Cortex of kidney (tissue), 1 donor: ENCODE data around the gene HPGDS.
"Not testable (repeated sequence)": the region's sequence is repeated elsewhere in the genome, so short reads cannot be mapped to it uniquely, and the experiment has no call there.

ENCODE experiments used
- DNase-seq: peaks from one replicate; lab custom pipeline; 2025; lab: John Stamatoyannopoulos, UW

The HPGDS gene

GRCh38 chr4:94357624-94358023 lies 15.0 kb upstream of the HPGDS start:
- no peak for DNase-seq

GRCh38 chr4:94356444-94356843 lies 13.8 kb upstream of the HPGDS start:
- DNase-seq = no peak

- no peak for DNase-seq
Measured at GRCh38 chr4:94354474-94354896, 11.8 kb upstream of the HPGDS start.

GRCh38 chr4:94352996-94353395 lies 10.4 kb upstream of the HPGDS start:
- DNase-seq = no peak

GRCh38 chr4:94352163-94352562 lies 9.5 kb upstream of the HPGDS start:
- DNase-seq = no peak

- DNase-seq = no peak
Measured at GRCh38 chr4:94351319-94351718, 8.7 kb upstream of the HPGDS start.

GRCh38 chr4:94350095-94350494 lies 7.5 kb upstream of the HPGDS start:
- no peak for DNase-seq

- no peak for DNase-seq
Measured at GRCh38 chr4:94349193-94349592, 6.6 kb upstream of the HPGDS start.

GRCh38 chr4:94348666-94349065 lies 6.0 kb upstream of the HPGDS start:
- no peak for DNase-seq

- DNase-seq = no peak
Measured at GRCh38 chr4:94346541-94346940, 3.9 kb upstream of the HPGDS start.

- DNase-seq = no peak
Measured at GRCh38 chr4:94345969-94346368, 3.3 kb upstream of the HPGDS start.

GRCh38 chr4:94345266-94345665 lies 2.6 kb upstream of the HPGDS start:
- no peak for DNase-seq

GRCh38 chr4:94344457-94344856 lies 1.8 kb upstream of the HPGDS start:
- no peak for DNase-seq

GRCh38 chr4:94341481-94342370 lies 910 bp downstream of the HPGDS start:
- no peak for DNase-seq

- no peak for DNase-seq
Measured at GRCh38 chr4:94339779-94340178, 2.9 kb downstream of the HPGDS start.

GRCh38 chr4:94338681-94339351 lies 3.8 kb downstream of the HPGDS start:
- DNase-seq = no peak

GRCh38 chr4:94336791-94337190 lies 5.8 kb downstream of the HPGDS start:
- not testable (repeated sequence) for DNase-seq

GRCh38 chr4:94336303-94336702 lies 6.3 kb downstream of the HPGDS start:
- DNase-seq = no peak

- no peak for DNase-seq
Measured at GRCh38 chr4:94334962-94335361, 7.7 kb downstream of the HPGDS start.

GRCh38 chr4:94334476-94334875 lies 8.2 kb downstream of the HPGDS start:
- DNase-seq = no peak

GRCh38 chr4:94333866-94334265 lies 8.8 kb downstream of the HPGDS start:
- DNase-seq = no peak

GRCh38 chr4:94332983-94333590 lies 9.5 kb downstream of the HPGDS start:
- DNase-seq = no peak

GRCh38 chr4:94329933-94330332 lies 12.7 kb downstream of the HPGDS start:
- DNase-seq = no peak
